NOMO-1 (cell line): Measurements from ENCODE around the gene CBY1.
"Not testable (repeated sequence)": the region's sequence is repeated elsewhere in the genome, so short reads cannot be mapped to it uniquely, and the experiment has no call there.

Experiments used
- DNase-seq, 2 experiments: peaks; one replicate each; lab custom pipeline; 2025; ENCODE audit not compliant: unreplicated experiment in 2 of 2; lab: John Stamatoyannopoulos, UW

The CBY1 gene

GRCh38 chr22:38656256-38657044, at the start of gene CBY1, which contains the start of gene FAM227A:
Gene CBY1 (plus strand): TSS chr22:38656638. CDS start chr22:38668055, 11,417 bp downstream.
Gene FAM227A (minus strand): TSS chr22:38656392. CDS start chr22:38650168, 6,224 bp downstream.
- peak; percentile 87 to 88 for DNase-seq

DNA sequence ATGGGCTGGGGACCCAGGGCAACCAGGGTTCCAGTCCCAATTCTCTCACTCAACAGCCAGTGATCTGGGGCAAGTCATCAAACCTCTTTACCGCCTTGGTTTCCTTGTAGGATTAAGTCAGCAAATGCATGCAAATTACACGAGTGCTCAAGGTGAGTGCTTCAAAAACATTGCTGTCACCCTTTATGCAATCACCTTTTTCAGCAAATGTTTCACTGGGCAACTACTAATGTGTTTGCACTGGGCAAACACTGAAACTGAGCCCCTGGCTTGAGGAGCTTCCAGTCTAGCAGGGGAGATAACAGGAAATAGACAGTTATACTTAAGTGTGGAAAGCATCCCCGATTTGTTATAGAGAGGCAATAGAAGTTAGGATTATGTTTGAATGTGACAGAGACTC, 48.8 kb upstream of the CBY1 start:
- DNase-seq, result no peak

- no peak for DNase-seq
Measured at GRCh38 chr22:38608992-38609750, 47.3 kb upstream of the CBY1 start.

DNA sequence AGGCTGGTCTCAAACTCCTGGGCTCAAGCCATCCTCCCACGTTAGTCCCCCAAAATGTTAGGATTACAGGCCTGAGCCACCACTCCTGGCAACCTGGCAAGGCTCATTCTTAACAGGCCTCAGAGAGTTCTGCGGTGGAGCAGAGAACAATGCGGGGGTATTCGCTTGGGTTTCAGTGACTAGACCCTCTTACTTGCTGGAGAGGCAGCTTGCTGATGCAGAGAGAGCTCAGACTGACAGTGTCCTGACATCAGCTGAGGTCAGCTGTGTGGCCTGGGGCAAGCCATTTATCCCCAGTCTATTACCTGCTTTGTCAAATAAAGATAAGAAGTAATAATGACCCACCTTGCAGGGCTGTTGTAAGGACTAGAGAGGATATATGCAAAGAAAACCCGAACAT, 46.2 kb upstream of the CBY1 start:
- DNase-seq, result no peak

DNA sequence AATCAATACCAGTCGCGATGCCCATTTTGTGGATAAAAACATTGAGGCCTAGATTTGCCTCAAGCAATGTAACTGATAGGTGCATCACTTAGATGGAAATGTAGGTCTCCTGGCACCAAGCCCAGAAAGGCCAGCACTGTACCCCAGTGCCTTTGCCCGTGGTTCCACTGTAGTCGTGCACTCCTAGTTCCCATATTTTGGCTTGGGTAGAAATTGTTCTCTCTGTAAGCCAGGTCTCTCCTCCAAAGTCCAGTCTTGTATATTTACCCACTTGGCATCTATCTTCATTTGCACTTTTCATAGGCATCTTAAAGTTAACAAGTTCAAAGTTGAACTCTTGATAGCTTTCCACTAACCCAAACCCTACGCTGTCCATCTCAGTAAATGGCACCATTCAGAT, 44.9 kb upstream of the CBY1 start:
- no peak for DNase-seq

DNA sequence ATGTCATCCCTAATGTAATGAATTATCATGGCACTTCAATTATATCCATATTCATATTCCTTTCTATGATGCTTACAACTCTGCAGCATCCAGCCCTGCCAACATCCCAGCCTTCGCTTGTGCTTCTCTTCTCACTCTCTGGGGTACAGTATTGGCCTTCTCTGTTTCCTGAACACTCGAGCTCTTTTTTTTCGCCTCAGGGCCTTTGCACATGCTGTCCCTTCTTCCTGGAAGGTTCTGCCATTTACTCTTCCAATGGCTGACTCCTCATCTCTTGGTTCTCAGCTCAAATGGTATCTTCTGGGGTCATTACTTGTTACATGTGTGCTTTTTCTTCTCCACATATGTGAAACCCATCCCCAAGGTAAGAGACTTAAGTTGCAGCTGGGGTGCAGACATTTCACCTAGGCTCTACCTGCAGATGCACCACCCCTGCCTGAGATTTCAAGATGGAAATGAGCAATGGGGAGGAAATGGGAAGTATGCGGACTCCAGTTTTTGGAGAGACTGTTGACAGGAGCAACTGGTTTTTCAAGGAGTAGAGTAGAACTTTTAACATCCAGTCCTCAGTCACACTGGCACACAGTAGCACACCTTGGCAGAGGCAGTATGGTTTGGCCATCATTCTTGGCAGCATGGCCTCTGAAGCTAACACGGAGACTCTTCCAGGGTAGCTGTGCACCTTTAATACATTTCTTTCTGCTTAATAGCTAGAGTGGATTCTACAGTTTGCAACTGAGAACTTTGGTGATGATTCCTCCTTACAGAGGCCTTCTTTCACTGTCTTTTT, 44.0 kb upstream of the CBY1 start:
- no peak for DNase-seq

- DNase-seq, result no peak
Measured at GRCh38 chr22:38613588-38613987, 42.9 kb upstream of the CBY1 start.

- no peak for DNase-seq
Measured at GRCh38 chr22:38614332-38615063, 41.9 kb upstream of the CBY1 start.

DNA sequence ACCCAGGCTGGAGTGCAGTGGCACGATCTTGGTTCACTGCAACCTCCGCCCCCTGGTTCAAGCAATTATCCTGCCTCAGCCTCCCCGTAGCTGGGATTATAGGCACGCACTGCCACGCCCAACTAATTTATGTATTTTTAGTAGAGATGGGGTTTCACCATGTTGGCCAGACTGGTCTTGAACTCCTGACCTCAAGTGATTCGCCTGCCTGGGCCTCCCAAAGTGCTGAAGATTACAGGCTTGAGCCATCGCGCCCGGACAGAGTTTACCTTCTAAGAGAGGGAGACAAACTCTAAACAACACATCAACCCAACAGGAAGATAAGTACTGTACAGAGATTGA, 41.4 kb upstream of the CBY1 start:
- DNase-seq, result not testable (repeated sequence)

DNA sequence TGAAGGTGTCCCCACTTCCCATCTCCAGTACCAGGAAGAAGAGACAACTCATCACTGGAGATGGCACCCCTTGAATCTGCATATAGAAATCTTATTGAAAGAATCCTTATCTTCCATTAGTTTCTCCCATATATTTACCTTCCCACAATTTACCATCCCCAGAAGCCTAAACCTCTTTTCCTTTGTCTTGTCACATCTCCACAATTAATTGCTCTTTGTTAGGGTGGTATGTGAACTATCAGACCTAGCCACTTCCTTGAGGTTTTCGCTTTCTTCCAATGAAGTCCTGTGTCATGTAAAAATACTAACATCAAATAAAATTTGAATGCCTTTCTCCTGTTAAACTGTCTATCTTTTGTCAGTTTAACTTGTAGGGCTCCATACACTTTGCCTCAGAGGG, 38.2 kb upstream of the CBY1 start:
- DNase-seq, result no peak

DNA sequence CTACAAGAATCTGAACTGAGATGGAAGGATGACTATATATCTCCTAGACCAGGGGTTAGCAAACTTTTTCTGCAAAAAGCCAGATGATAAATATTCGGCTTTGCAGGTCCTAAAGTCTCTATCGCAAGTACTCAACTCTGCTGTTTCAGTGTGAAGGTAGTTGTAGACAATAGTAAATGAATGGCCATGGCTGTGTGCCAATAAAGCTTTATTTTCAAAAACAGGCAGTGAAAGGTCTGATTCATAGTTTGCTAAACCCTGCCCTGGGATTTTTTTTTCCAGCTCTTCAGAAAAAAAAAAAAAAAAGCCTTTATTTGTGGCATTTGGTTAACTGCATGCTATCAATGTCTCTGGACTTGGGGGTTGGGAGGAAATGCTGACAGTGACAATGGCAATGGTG, 37.8 kb upstream of the CBY1 start:
- no peak for DNase-seq

DNA sequence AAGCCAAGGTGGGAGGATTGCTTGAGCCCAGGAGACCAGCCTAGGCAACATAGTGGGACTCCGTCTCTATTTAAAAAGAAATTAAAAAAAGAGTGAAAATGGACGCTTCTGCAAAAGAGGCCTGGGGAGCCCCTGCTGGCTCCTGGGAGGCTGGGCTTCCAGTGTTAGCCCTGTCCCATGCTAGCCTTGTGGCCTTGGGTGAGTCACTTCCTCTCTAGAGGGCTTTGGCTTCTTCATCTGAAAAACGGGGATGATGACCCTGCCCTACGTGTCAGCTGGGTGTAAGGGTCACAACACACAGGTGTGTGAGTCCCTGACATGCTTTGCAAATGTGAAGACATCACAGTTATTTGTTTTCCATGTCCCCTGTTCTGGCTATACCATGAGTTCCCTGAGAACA, 33.1 kb upstream of the CBY1 start:
- DNase-seq, result no peak

DNA sequence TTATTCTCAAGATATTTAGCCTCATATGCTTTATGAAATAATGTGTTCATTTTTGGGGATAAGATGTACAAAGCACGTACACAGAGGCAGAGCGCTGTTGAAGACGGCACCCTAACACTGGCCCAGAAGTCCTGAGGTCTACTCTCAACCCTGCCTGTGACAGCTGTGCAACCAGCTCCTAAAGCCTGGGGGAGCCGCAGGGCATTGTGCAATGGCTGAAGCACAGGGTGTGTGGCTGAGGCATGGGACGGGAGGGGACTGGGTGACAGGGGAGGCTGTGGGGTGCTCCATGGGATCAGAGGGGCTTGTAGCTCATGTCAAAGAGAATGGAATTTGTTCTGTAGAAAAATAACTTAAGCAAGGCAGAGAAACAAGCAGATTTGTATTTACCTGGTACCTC, 28.0 kb upstream of the CBY1 start:
- DNase-seq, result no peak

DNA sequence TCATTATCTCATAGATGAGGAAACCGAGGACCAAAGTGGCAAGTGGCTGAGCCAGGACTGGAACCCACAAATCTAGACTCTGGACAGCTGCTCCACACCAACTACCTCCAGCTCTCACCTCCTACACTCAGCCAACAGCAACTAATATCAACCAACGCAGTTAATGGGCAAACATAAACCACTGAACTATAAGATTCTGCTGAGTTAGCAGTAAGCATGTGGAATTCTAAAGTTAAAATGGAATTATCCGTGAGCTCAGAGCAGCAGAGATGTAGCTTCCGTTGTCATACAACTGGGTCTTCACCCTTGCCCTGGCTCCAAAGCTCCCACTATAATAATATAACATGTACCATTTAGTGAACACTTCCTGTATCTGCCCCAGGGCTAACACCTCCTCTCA, 27.3 kb upstream of the CBY1 start:
- no peak for DNase-seq

- peak; percentile 30 to 32 for DNase-seq
Measured at GRCh38 chr22:38631724-38632123, 24.7 kb upstream of the CBY1 start.

- no peak for DNase-seq
Measured at GRCh38 chr22:38632528-38632927, 23.9 kb upstream of the CBY1 start.

DNA sequence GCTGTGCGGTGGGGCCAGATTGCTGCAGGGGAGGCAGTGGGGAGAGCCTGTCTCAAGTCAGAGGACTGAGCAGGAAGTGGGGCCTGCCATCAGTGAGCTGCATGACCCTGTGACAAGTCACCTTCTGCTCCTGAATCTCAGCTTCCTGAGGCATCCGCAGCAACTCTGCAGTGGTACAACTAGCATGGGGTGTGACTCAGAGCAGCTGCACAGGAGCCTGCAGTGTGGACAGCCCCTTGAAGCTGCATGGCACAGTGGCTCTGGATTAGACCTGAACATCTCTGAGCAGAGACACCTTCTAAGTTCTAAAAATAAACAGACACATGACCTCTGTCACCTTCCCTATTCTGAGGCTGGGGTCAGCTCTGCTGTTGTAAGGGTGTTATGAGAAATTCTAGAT, 18.2 kb upstream of the CBY1 start:
- DNase-seq, result no peak

DNA sequence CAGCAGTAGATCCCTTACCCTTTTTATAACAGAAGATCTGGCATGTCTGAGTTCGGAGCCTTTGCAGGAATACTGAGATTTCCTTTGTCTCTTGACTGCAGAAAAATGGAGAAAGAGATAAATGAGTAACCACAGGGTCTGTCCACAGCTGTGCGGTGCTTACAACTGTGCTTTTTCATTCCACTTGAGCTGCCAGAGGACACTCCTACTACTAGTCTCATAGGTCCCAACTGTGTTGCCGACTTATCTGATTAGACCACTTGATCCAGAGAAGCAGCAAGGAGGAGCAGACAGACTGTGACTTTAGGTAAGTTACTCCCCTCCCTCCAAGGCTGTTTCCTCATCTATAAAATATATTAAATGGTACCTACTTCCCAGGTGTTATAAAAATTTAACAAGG, 17.7 kb upstream of the CBY1 start:
- no peak for DNase-seq

- no peak for DNase-seq
Measured at GRCh38 chr22:38641476-38642040, 14.9 kb upstream of the CBY1 start.

GRCh38 chr22:38644245-38644644, 12.2 kb upstream of the CBY1 start:
- not testable (repeated sequence) for DNase-seq
